ENCODE results near the gene PPP2R2C.

The PPP2R2C gene

GRCh38 chr4:6339818-6340445, 132.5 kb downstream of the PPP2R2C start:
- no peak for DNase-seq

- DNase-seq = no peak
Observed at GRCh38 chr4:6338951-6339817, 133.2 kb downstream of the PPP2R2C start.

- peak in 1 of 5 experiments; percentile 57 for DNase-seq
Observed at GRCh38 chr4:6338175-6338950, 134.1 kb downstream of the PPP2R2C start.

DNA sequence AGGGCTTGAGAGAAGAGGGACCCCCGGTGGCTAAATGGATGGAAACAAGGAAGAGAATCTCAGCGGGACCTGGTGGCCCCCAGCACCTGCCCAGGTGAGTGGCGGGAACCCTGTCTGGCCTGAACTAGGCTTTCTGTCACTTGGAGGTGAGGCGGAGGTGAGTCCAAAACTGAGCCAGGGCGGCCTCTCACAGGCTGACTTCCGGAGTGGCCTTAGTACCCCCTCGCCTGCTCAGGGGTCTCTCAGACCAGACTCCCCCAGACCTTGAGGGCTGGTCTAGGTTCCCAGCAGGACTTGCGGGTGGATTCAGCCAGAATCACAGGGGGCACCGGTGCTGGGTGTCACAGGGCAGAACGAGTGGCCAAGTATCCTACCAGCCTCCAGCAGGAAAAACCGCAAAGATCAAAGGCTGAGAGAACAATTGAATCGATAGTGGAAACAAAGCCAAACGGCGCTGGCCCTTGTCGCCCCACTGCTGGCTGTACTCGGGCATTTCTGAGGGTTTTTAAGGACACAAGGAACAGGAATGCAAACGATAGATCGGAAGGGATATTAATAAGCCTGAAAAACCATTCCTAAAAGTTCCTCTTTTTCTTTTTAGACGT, 135.0 kb downstream of the PPP2R2C start:
- no peak for DNase-seq

DNA sequence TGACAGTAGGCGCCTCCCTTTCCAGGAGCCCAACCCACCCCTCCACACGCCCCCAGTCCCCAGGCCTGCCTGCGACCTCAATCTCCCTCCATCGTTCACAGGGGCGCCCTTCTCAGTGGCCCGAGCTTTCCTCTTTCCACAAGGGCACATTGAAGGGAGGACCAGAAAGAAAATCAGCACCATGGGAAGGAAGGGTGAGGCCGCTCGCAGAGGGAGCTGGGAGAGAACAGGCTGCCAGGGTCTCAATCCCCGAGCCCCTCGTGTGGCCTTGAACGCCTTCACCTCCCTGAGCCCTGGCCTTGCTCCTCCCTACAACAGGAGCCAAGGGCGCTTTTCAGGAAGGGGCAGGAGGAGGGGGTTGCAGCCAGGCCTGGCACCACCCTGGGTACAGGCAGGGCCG, 136.2 kb downstream of the PPP2R2C start:
- no peak for DNase-seq

GRCh38 chr4:6335040-6335590, 137.3 kb downstream of the PPP2R2C start:
- DNase-seq = no peak

DNA sequence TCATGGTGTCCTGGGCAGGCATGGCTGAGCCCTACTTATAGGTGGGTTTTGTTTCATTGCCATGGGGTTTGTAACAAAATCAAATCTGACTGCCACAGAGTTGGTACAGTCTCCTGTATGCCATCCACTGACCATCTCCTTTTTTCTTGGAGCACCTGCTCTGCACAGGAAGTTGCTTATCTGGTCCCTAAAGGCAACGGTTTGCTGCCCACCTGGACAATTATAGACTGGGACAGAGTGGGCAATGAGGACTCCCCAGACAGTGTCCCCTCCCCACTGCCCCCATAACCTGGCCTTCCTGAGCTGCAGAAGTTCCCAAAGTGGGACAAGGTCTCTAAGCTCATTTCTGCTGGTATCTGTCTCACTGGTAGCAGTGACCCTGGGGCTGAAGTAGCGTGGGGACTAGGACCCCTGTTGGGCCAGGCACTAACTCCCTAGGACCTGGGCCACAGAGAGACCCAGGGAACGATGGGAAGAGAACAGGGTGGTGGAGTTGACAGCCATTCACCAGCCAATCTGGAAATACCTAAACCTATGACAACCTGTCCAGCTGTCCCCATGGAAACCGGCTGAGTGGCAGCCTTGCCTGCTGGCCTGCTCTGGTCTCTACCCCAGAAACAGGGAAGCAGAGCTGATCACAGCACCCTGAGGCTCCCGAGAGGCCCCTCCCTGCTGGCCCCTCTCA, 138.1 kb downstream of the PPP2R2C start:
- DNase-seq = no peak

- DNase-seq = peak in 1 of 5 experiments; percentile 24
Observed at GRCh38 chr4:6333301-6334202, 138.9 kb downstream of the PPP2R2C start.

DNA sequence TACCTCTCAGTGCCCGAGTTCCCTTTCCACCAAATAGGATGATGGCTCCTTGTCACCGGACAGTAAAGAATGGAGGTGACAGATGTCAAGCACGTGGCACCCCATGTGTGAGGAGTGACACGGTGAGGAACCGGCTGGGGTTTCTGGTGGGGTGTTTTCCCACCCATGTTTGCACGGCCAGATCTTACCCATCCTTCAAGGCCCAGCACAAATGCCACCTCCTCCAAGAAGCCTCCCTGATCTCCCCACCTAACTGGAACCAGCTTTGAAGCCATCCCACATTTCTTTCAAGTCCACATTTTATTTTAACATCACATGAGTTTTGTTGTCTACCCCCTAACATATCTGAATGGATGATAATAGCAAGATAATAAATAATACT, 139.8 kb downstream of the PPP2R2C start:
- no peak for DNase-seq

GRCh38 chr4:6332042-6332668, 140.3 kb downstream of the PPP2R2C start:
- DNase-seq = no peak

GRCh38 chr4:6331468-6331867, 140.9 kb downstream of the PPP2R2C start:
- DNase-seq = no peak

- DNase-seq = peak in 1 of 5 experiments; percentile 42
Observed at GRCh38 chr4:6331018-6331417, 141.4 kb downstream of the PPP2R2C start.

GRCh38 chr4:6330384-6330767, 142.0 kb downstream of the PPP2R2C start:
- DNase-seq = no peak

DNA sequence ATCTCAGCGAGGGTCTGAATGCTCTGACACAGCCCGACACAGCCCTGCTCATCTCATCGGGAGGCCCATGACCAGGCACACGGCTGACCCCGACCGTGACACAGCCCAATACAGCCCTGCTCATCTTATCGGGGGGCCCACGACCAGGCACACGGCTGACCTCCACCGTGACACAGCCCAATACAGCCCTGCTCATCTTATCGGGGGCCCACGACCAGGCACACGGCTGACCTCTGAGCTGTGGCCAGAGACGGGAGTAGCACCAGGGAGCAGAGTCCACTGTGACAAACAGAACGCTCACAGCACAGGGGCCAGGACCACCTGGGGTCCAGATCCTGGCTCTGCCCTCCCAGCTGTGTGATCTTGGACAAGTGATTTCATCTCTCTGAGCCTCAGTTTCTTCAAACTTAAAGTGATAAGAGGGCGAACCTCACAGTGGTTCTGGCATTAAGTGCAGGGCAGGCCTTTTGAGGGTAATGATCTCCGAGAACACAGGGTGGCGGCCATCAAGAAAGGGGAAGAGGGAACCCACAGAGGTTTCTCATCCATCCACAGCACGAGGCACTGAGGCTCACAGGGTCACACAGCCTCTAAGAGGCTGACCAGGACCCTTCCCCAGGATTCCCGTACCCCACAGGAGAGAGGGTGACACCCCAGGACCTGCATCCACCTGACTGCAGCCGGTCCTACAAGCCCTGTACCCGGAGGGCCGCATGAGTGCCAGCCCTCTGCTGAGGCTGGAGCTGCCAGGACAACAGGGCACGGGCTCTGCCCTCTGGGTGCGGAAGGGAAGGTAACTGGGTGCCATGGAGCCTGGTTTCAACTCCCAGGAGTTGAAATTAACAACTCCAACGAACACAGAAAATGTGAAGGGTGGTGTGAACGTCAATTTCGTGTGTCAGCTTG, 142.7 kb downstream of the PPP2R2C start:
- DNase-seq = no peak

DNA sequence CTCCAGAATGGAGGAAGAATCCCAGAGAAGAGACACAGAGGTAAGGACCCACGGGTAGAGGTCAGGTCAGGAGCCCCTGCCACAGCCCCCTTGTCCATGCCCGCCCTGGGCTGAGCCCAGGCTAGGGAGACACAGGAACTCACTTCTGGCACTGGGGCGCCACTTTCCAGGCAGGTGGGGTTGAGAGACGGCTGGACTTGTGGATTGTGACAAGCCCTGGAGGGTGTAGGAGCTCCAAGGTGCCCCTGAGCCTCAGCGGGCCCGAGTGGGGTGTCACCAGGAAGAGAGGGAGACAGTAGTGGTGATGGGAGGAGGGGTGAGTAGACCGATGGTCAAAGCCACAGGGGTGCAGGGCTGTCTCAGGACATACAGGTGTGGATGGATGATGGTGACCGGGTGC, 143.9 kb downstream of the PPP2R2C start:
- DNase-seq = no peak

- DNase-seq = peak; percentile 50 to 73 (median 65)
Observed at GRCh38 chr4:6327220-6327917, 145.0 kb downstream of the PPP2R2C start.

DNA sequence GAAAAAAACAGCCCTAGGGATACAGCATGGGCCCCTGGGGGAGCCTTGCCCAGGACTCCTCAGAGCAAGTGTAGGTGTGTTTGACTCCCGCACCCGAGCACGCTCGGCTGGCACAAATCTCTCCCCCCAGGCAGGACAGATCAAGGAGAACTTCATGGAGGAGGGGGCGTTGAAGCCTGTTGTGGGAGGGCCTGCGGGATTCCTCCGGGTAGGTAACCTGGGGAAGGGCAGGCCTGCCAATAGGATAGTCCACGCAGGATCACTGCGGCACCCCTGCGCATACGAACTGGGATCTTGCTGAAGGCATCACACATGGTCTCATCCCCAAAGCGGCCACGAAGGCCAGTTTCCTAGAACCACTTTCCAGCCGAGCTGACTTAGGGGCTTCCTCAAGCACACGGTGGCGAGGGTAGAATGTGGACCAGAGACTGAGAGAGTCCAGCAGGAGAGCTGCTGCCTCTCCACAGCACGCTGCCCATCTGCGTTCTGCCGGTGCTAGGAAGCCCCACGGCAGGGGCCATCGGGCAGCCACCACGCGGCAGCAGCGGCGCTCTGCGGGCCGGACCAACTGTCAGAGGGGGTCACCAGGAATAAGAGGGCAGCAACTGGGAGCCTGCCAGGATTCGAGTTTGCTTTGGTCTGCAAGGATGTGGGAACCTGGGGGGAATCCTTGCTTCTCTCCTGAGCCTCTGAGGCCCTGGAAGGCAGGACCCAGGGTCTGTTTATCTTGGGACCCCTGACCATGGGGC, 145.9 kb downstream of the PPP2R2C start:
- DNase-seq = no peak

DNA sequence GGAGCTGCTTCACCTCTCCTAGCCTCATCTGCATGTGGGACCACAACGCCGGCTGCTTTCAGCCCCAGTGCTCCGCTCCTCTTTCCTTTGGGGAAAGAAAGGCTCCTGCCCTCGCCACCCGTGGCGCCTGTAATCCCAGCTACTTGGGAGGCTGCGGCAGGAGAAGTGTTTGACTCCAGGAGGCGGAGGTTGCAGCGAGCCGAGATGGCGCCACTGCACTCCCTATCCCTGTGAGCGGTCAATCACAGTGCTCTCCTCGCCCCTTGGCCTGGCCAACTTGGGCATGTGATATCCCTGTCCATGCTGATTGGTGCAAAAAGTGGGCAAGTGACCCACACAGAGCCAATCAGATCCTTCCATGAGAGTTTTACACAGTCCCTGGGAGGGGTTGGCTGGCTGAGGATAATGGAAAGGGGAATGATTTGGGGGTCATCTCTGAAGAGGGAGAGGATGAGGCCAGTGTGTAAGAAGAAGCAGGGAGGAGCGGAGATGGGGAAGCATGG, 146.6 kb downstream of the PPP2R2C start:
- no peak for DNase-seq

All from T-helper 2 cell (primary cell).